Measurements from ENCODE around the gene ZNF582. TPM values are rescaled to one million over a fixed set of nuclear protein-coding genes. Genes with fewer than 3 reads are reported as not detected.

Gene ZNF582
- total RNA-seq, 1 experiment from 2014 or later, result 1.8 TPM

GRCh38 chr19:56423276-56423984, 30.1 kb upstream of the ZNF582 start:
- Histone ChIP-seq H2AFZ (no peak overlapping the region), H3K9me3 (ENCODE audit: insufficient read depth, low read depth) (peaks cover 90% of the 10 kb centered on the region), H3K4me1 (replicated peaks; ENCODE audit: insufficient read depth) (no peaks in the 10 kb centered on the region), H3K79me2 (ENCODE audit: low read depth) (no peaks in the 10 kb centered on the region), H3K4me2 (no peak overlapping the region), H3F3A (ENCODE audit: insufficient read depth, low read depth) (peaks cover 14% of the 10 kb centered on the region; the same call in 1 of the 2 replicates), H3K9me2 (ENCODE audit: insufficient read depth) (no peaks in the 10 kb centered on the region), H4K20me1 (ENCODE audit: insufficient read depth) (no peaks in the 10 kb centered on the region), H3K4me3 (no peak overlapping the region), H3K27ac (no peak overlapping the region), H3K27me3 (ENCODE audit: insufficient read depth, low read depth) (no peaks in the 10 kb centered on the region), H3K36me3 (ENCODE audit: low read depth) (peaks cover 33% of the 10 kb centered on the region)
- no TSS peak for BruUV-seq (replicated peaks)
- no peak for TF ChIP-seq EZH2 (IDR thresholded peaks at IDR 0.05; ENCODE audit: low read depth)
- no peak for DNase-seq
- intact Hi-C loops (cut with micrococcal nuclease; ENCODE audit: unreplicated experiment), result no loop called here
- POLR2A ChIA-PET (ENCODE audit: unreplicated experiment), result no interaction called here
- CTCF ChIA-PET, result no interaction called here

GRCh38 chr19:56405062-56405461, 11.7 kb upstream of the ZNF582 start:
- ChIA-PET POLR2A (ENCODE audit: unreplicated experiment) (no interaction called here), CTCF (no interaction called here)
- BruUV-seq (replicated peaks), result no TSS peak
- H3K4me2 ChIP-seq, result peak overlapping the region; percentile 89
- peak overlapping the region; percentile 99; the same call in 1 of the 2 replicates for H2AFZ ChIP-seq
- intact Hi-C loops (cut with micrococcal nuclease; ENCODE audit: unreplicated experiment), result no loop called here
- H3K36me3 ChIP-seq (ENCODE audit: low read depth), result peaks cover 25% of the 10 kb centered on the region
- H3K9me3 ChIP-seq (ENCODE audit: insufficient read depth, low read depth), result peaks cover 66% of the 10 kb centered on the region
- no peaks in the 10 kb centered on the region for H3K9me2 ChIP-seq (ENCODE audit: insufficient read depth)
- peaks cover 13% of the 10 kb centered on the region for H3K4me1 ChIP-seq (replicated peaks; ENCODE audit: insufficient read depth)
- H3F3A ChIP-seq (ENCODE audit: insufficient read depth, low read depth), result no peaks in the 10 kb centered on the region
- no peak for TF ChIP-seq EZH2 (IDR thresholded peaks at IDR 0.05; ENCODE audit: low read depth)
- no peak for TF ChIP-seq CTCF (conservative IDR thresholded peaks at IDR 0.05)
- no peaks in the 10 kb centered on the region for H3K79me2 ChIP-seq (ENCODE audit: low read depth)
- H4K20me1 ChIP-seq (ENCODE audit: insufficient read depth), result no peaks in the 10 kb centered on the region
- no peaks in the 10 kb centered on the region for H3K27me3 ChIP-seq (ENCODE audit: insufficient read depth, low read depth)
- no peak for DNase-seq
- H3K27ac ChIP-seq, result no peak overlapping the region
- H3K4me3 ChIP-seq, result peak overlapping the region; percentile 82

GRCh38 chr19:56404705-56405056, 11.3 kb upstream of the ZNF582 start:
- no peak for TF ChIP-seq CTCF (conservative IDR thresholded peaks at IDR 0.05)
- TF ChIP-seq EZH2 (IDR thresholded peaks at IDR 0.05; ENCODE audit: low read depth), result no peak
- H3K4me2 ChIP-seq, result peak overlapping the region; percentile 89
- ChIA-PET CTCF (no interaction called here), POLR2A (ENCODE audit: unreplicated experiment) (no interaction called here)
- DNase-seq, result no peak
- no peak overlapping the region for H3K27ac ChIP-seq
- intact Hi-C loops (cut with micrococcal nuclease; ENCODE audit: unreplicated experiment), result no loop called here
- H3K9me2 ChIP-seq (ENCODE audit: insufficient read depth), result no peaks in the 10 kb centered on the region
- peaks cover 13% of the 10 kb centered on the region for H3K4me1 ChIP-seq (replicated peaks; ENCODE audit: insufficient read depth)
- peak overlapping the region; percentile 99 for H2AFZ ChIP-seq
- no TSS peak for BruUV-seq (replicated peaks)
- H3K36me3 ChIP-seq (ENCODE audit: low read depth), result peaks cover 22% of the 10 kb centered on the region
- H3K27me3 ChIP-seq (ENCODE audit: insufficient read depth, low read depth), result no peaks in the 10 kb centered on the region
- H3K9me3 ChIP-seq (ENCODE audit: insufficient read depth, low read depth), result peaks cover 68% of the 10 kb centered on the region
- peak overlapping the region; percentile 82 for H3K4me3 ChIP-seq
- H3K79me2 ChIP-seq (ENCODE audit: low read depth), result no peaks in the 10 kb centered on the region
- H4K20me1 ChIP-seq (ENCODE audit: insufficient read depth), result no peaks in the 10 kb centered on the region
- no peaks in the 10 kb centered on the region for H3F3A ChIP-seq (ENCODE audit: insufficient read depth, low read depth)
